ACHN (cell line): ENCODE results near the gene PRKG1.
"Not testable (repeated sequence)": the region's sequence is repeated elsewhere in the genome, so short reads cannot be mapped to it uniquely, and the experiment has no call there.

Experiments
- DNase-seq: peaks from one replicate; pipeline ENCODE4 v3.0.0-alpha.2; 2015
- in situ Hi-C: cut with HindIII; loops from 2 replicates; pipeline ENCODE4 v1.10.0; 2017; ENCODE audit warnings: low sequenced_read_pairs, low pct_ligation_motif_present, low pct_unique_long_range_greater_than_20kb

Gene PRKG1

DNA sequence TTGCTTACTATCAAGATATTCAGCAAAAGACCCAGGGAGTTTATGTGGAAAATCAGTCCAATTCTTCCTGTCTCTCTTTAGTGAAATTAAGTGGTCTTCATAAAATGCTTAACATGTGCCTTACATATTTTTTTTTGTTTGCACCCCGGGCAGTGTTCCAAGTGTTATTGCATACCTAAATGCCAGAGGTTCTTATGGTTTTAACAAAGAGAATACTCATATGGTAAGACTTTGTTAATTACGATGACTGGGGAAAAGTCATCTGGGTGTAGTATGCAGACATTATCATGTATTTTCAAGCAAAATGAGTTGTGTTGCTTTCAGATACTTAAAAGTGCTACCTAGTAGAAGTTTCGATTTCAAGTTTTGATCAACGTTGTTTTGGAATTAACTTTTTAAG, 82.6 kb downstream of the PRKG1 start:
- in situ Hi-C loops: no loop called here
- DNase-seq: no peak

DNA sequence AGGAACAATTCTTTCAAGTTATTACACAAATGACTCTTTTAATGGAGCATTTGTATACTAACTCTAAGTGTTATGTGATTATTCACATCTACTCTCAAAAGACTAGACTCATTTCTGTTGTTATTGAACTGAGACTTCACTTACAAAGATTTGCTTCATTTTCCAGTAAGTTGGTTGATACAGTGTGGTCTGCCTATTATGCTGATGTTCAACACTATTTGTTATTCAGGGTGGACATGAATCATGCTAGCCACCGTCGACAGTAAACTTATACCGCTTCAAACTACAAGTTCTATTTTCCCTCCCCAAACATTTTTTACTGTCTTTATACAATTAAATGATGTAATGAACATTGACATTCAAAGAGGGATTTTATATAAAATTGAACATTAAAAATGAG, 84.5 kb downstream of the PRKG1 start:
- in situ Hi-C loops: no loop called here
- DNase-seq: no peak

DNA sequence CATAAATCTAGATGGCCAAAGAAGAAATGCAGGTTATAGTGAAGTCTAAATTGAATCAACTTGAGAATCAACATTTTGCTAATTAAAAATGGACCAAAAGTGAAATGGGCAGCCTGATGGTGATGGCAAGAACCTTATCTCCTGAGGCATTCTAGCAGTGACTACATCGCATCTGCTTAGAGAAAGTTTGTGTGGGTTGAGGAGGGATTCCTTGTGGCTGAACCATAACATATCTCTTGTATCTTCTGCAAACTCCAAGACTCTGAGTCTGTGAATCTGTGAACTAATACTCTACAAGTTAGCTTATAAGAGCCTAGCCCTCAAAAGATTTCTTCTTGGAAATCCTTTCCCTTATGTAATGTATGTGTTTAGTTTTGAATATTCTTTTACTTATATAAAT, 85.6 kb downstream of the PRKG1 start:
- no peak for DNase-seq
- in situ Hi-C loops: no loop called here

DNA sequence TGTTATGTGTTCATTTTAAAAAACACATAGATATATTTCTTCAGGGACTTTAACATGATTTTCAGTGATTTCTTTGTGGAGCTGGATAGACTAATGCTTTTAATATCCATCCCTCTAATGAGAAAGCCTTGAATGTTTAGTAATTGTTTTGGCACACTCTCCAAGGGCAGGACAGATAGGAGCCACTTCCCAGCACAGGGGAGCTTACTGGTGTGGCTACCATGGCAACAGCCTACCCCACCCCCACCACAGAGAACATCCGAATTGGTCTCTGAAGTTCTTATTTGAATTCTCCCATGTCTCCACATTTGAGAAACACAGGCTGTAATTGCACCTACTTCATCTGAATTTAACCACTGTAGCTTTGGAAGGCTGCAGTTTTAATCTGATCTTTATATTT, 87.7 kb downstream of the PRKG1 start:
- in situ Hi-C loops: no loop called here
- no peak for DNase-seq

DNA sequence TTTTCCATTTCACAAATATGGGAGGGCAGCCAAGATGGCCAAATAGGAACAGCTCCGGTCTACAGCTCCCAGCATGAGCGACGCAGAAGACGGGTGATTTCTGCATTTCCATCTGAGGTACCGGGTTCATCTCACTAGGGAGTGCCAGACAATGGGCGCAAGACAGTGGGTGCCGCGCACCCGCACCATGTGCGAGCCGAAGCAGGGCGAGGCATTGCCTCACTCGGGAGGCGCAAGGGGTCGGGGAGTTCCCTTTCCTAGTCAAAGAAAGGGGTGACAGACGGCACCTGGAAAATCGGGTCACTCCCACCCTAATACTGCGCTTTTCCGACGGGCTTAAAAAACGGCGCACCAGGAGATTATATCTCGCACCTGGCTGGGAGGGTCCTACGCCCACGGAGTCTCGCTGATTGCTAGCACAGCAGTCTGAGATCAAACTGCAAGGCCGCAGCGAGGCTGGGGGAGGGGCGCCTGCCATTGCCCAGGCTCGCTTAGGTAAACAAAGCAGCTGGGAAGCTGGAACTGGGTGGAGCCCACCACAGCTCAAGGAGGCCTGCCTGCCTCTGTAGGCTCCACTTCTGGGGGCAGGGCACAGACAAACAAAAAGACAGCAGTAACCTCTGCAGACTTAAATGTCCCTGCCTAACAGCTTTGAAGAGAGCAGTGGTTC, 89.2 kb downstream of the PRKG1 start:
- in situ Hi-C loops, DNase-seq: not testable (repeated sequence)

DNA sequence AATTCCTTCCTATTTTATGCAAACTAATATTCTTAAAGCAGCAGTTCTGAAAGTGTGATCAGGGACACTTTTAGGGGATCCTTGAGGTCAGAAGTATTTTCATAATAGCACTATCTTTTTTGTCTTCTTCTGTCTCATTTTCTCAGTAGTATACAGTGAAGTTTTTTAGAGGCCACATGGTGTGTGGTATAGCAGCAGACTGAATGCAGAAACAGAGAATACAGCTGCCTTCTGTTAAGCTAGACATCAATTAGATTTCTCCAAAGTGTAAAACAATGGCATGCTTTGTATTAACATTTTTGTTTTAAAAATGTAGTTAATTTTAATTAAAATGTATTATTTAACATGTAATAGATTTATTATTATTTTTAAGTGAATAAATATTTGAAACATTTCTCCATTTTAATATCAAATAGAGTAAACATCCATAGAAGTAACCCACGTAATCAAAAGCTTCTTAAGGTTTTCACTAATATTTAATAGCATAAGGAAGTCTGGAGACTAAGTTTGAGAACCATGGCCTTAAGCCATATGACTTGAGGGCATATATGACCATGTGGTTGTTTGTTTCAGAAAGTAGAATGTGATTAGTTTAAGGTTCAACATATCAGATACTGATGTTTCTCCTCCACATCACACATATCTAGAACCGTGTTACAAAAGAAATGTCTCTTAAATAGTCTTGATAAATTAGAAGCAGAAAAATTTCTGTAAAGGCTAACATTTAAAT, 94.0 kb downstream of the PRKG1 start:
- in situ Hi-C loops: no loop called here
- no peak for DNase-seq

DNA sequence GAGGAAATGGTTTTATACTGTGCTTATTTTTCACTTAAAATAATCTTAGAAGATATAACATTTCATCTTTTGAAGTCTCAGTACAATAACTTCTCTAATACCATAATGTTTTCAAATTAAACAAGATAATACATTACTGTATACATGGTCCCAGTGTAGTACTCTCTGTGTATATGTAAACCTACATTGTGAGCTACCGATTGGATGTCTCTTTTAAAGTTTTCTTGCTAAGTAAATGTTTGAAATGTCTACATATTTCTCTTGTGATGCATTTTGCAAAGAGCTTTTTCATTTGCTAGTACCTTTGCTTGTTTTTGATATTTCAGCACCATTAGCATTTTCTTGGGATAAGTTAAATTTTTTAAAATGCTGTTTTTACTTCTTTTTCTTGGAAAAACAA, 94.8 kb downstream of the PRKG1 start:
- in situ Hi-C loops: no loop called here
- DNase-seq: no peak

DNA sequence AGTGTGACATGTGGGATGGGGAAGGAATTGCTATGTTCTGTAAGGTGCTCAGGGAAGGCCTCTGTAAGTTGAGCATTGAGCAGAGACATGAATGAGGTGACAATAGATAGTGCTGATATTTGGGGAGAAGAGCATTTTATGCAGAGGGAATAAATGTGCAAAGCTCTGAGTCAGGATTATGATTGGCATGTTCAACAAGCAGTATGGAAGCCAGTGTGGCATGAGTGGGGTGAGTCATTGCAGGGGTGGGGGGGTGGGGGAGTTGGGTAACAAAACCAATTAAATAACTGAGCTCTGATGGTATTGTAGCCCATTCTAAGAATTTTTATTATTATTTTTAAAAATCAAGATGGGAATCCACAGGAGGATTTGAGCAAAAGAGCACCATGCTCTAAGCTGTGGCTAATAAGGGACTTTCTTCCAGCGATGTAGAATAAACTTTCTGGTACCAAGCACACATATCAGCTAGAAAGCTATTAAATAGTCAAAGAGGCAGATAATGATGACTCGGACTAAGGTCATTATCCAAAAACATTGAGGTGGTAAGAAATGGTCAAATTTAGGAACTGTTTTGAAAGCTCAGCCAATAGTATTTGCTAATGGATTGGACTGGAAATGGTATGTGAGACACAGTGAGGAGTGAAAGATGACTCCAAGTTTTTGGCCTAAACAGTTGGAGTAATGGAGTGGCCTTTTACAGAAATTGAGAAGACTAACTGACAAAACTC, 96.4 kb downstream of the PRKG1 start:
- in situ Hi-C loops: no loop called here
- no peak for DNase-seq

DNA sequence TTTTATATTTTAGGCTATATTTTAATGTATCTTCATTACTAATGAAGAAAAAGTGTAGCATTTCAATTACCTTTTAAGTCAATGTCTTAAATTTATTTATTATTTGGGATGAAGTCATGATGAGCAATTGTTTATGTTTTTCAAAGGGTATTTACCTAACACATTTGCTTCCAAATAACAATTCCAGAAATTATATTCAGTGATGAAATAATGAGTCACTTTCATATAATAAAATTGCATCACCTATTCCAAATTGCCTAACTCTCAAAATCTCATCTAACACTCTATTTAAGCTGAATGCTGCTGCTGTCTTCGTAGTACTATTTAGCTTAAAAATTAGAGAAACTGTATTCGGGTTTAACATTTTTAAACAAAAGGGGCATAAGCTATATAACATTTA, 97.7 kb downstream of the PRKG1 start:
- in situ Hi-C loops: no loop called here
- DNase-seq: no peak

DNA sequence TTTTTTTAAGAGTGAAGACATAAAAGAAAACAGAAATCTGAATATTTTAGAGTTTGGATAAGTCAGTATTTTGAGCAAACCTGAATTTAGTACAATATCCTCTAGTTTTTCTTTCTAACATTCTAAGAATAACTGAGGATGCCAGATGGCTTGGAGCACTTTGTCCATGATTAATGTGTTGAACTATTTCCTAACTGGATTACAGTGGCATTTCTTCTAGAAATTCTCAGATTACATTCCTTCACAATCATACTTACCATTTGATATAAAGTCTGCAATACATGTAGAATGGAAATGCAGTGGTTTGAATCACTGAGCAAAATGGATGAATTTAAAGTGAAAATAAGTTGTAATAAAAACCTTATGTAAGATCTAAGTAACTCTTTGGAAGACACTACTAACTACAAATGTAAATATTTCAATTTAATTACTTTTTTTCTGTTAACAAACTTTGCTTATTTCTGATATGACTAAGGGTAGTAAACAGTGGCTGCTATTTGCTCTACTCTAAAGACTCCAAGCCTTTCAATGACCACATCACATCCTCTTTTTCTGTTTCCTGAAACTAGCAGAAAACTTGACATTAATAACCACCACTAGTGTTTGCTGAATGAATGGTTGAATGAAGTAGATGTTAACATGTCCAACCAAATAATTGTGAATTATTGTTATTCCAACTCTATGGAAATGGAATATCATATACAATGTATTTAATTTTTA, 102.8 kb downstream of the PRKG1 start:
- DNase-seq: no peak
- in situ Hi-C loops: no loop called here

DNA sequence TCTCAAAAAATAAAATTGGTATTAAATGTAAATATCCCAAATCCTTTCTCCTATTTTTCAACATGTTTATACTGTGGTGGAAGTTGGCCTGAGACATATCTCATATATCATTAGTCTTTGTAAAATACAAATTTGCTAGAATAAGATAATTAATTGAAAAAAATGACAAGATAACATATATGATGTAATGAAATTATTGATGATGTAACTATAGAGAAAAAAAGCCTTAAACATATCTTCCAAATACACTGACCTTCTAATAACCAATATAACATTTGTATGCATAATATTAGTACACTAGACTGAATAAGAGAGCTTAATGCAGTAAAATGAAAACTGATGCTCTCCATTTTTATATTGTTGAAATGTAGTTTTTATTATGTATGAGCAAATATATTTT, 104.3 kb downstream of the PRKG1 start:
- no peak for DNase-seq
- in situ Hi-C loops: no loop called here

DNA sequence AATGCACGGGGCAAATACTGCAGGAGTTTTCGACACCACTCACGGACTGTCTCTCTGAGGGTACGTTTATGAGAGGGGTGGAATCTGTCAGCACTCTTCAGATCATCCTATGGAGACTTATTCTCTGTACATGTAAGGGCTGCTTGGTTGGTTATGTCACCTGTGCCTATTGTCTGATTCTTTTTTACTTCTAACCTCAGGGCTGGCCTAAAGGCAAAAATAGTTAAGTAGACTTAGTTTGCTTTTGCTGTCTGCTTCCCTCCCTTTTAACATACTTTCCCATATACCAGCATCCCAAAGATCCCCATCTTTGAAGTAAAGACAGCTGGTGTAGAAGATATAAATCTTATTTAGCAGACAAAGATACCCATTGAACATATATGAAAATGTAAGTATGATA, 105.9 kb downstream of the PRKG1 start:
- DNase-seq: no peak
- in situ Hi-C loops: no loop called here

DNA sequence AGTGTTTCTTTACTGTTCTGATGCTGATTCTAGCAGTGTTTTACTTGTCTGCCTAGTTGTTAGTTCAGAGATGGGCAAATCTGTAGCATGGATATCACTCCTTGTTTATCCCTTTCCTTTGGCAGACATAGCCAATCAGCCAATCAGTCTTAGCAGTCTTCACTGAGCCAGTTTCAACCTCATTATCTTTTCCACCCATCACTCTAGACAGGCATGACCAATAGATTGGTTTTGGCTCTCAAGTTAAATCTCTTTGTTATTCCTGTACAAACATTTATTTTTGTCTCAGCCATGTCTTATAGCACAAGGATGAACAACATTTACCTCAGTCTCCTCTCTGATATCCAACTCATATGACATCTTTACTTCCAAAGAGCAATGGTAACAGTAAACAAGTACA, 109.5 kb downstream of the PRKG1 start:
- in situ Hi-C loops: no loop called here
- DNase-seq: no peak

DNA sequence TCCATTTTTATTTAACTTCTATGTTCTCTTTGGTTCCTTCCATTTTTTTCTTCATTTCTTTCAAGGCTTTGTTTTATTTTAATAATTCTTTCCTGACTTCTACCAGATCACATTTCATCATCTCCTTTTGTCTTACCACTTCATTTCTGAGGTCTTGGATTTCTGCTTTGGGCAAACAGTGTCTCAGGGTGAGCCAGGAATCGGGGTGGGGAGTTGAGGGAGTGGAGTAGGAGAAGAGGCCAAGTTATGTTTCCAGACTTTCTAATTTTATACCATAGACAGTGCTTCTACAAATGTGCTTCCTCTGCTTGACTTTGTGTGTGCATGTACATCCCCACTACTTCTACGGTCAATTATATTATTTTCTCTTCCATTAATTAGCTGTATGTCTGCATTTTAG, 112.1 kb downstream of the PRKG1 start:
- in situ Hi-C loops: no loop called here
- DNase-seq: no peak

DNA sequence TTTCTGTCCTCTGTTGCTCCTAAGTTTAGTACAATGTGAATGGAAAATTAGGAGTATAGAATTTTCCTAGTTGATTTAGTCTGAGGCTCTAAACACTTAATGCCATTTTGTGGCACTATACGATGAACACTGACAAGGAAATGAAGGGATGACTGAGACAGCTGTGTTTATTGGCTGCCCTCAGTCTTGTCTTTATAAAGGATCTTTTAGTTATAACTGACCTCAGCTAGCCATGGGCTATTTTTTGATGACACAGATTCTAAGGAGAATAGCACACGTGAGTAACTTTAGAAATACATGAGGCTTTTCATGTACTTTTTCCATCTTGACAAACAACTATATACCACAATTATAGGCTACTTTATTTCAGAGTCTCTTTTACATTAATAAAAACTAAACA, 113.7 kb downstream of the PRKG1 start:
- DNase-seq: no peak
- in situ Hi-C loops: no loop called here

DNA sequence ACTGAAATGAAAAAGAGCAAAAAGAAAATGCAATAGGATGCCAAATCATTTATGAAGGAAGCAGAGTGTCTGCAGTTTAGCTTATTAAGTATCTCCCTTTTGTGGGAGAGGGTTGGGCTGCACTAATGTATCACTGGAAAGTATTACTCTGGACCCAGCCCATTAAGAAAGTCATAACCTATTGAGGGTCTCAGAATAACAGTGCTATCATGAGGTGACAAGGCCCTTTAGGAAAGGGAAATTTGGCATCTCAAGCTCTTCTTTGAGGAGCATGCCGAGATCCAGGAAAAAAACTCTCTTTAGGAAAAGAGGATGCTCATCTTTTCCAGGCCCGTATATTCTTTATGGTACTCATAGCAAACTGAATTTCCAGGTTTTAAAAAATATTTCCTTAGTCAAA, 114.6 kb downstream of the PRKG1 start:
- no peak for DNase-seq
- in situ Hi-C loops: no loop called here

DNA sequence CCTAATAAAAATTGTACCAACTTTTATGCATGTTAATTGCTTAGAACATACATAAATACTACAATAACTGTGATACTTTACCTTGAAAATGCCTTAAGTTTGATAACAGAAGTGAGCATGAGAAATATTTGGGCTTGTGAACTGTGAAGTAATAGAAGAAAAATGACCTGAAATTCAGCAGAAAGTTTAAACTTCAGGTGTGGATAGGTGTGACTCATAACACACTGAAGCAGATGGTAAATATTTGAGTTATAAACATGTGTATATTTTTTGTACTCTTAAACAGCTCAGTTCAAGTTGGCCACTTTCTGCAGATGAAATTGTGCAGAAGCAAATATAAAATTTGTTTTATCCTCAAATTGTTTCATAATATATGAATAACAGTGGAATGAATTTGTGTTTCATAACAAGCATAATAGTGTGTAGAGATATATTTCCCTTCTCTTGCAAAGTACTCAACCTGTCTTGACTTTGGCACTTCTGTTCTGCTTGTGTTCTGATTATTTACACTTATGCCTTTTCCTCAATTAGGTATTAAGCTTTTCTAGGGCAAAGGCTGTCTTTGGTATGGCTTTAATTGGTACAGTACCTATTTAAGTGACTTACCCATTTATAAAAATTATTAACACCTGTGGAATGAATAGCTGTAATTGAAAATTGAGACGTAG, 122.4 kb downstream of the PRKG1 start:
- no peak for DNase-seq
- in situ Hi-C loops: no loop called here

DNA sequence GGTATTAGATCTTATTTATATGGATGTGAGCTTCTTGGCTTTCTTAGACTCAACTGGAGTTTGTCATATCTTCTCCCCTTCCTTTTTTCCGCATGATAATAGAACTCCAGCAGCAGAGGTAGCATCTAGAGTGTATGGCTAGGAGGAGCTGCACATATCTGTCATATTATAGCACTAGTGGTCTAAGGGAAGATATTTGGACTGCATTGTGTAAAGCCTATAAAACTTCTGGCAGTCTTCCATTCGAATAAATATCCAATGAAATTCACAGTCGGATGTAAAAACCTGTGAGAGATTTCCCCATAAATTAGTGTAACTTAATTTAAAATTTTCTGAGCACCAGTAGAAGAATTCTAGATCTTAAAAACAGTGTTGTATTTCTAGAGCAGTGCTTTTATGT, 123.9 kb downstream of the PRKG1 start:
- no peak for DNase-seq
- in situ Hi-C loops: no loop called here

DNA sequence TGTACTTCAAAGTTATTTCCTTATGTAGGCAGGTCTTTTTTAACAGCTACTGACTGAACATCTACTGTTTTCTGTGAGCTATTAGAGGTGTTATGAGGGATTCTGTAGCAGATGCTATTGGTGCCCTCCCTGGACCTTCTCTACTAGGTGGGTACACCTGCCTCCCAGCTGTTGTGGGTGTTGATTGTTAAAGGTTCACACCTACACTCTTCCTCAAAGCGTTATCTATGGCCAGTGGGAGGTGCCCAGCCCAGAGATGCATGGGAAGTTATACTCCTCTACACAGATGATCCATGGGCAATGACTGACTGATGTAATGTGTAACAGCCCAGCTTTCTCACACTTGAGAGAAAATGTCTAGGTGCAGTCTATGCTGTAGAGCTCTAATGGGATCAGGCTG, 127.7 kb downstream of the PRKG1 start:
- DNase-seq: no peak
- in situ Hi-C loops: no loop called here
